Measurements from ENCODE around the gene TOMM20.

GRCh38 chr1:235156740-235157139, 28.1 kb upstream of the TOMM20 start:
- TF ChIP-seq CTCF (IDR thresholded peaks at IDR 0.05) (no peak), POLR2AphosphoS5 (IDR thresholded peaks at IDR 0.05; ENCODE audit: low read depth, low read length) (no peak), REST (IDR thresholded peaks at IDR 0.05; ENCODE audit: insufficient read depth in 1 of 2, low read depth in 2 of 2, low read length in 1 of 2) (no peak), SIN3A (IDR thresholded peaks at IDR 0.05; ENCODE audit: borderline replicate concordance, insufficient read depth, low read depth, low read length) (no peak), TCF7L2 (IDR thresholded peaks at IDR 0.05; ENCODE audit: low read depth, low read length) (no peak)
